ENCODE results near the gene IRAK1. TPM values are rescaled to one million over a fixed set of nuclear protein-coding genes. Genes with fewer than 3 reads are reported as not detected.

The IRAK1 gene
- polyA plus RNA-seq, 1 experiment = 42.6 TPM

DNA sequence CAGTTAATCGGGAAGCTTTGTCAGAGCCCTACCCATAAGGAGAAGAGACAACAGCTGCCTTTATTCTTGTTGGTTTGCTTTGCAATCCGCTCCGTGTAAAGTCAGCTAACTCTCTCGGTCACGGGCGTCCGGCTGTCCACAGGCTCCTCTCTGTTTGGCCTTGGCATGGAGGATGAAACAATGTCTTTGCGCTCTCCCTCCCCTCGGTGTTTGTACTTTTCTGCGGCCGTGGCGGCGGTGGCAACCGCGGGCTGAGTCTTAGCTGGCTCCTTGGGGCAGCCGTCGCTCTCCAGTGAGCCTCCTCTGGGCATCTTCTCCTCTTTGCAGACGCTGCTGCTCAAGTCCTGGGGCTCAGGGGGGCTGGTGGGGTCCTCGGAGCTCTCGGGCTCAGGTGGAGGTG lies 10.6 kb upstream of the IRAK1 start:
- Histone ChIP-seq H3K36me3 (ENCODE audit: control insufficient read depth, insufficient read depth, low read length) (peaks cover 5% of the 10 kb centered on the region), H3K27me3 (ENCODE audit: control insufficient read depth, insufficient read depth, low read length) (no peaks in the 10 kb centered on the region), H3K4me3 (ENCODE audit: low read depth, low read length) (no peak overlapping the region)
- TF ChIP-seq, protein P1, sequence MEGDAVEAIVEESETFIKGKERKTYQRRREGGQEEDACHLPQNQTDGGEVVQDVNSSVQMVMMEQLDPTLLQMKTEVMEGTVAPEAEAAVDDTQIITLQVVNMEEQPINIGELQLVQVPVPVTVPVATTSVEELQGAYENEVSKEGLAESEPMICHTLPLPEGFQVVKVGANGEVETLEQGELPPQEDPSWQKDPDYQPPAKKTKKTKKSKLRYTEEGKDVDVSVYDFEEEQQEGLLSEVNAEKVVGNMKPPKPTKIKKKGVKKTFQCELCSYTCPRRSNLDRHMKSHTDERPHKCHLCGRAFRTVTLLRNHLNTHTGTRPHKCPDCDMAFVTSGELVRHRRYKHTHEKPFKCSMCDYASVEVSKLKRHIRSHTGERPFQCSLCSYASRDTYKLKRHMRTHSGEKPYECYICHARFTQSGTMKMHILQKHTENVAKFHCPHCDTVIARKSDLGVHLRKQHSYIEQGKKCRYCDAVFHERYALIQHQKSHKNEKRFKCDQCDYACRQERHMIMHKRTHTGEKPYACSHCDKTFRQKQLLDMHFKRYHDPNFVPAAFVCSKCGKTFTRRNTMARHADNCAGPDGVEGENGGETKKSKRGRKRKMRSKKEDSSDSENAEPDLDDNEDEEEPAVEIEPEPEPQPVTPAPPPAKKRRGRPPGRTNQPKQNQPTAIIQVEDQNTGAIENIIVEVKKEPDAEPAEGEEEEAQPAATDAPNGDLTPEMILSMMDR (IDR thresholded peaks at IDR 0.05; ENCODE audit: insufficient read depth, low read depth, low read length) = no peak
- no peak for DNase-seq (ENCODE audit: low read depth)
- ChIA-PET CTCF (interaction anchor here (0.7 to 1.6 kb wide), 2 partner anchors 10 to 17 kb away, joined by 4 to 7 read pairs; no protein-coding TSS in a partner anchor), POLR2A (no interaction called here)

DNA sequence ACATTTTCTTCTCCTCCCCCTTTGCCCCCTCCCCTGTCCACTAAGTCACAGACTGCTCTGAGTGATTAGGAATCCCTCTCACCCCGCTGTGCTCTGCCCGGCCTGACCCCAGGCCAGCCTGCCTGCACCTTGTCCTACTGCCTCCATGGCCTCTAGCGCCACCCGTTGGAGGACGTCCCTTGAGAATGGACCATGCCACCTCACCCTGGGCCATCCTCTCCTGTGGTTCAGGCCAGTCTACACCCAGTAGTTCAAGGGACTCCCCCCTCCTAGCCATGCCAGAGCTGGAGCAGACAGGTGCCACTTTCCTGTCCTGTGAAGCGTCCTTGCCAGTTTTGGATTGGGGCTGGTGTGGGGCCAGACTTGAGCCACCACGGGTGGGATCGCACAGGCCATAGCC lies 9.7 kb upstream of the IRAK1 start:
- no peak for DNase-seq (ENCODE audit: low read depth)
- Histone ChIP-seq H3K36me3 (ENCODE audit: control insufficient read depth, insufficient read depth, low read length) (peaks cover 5% of the 10 kb centered on the region), H3K4me3 (ENCODE audit: low read depth, low read length) (no peak overlapping the region), H3K27me3 (ENCODE audit: control insufficient read depth, insufficient read depth, low read length) (no peaks in the 10 kb centered on the region)
- ChIA-PET CTCF (interaction anchor here (0.7 to 1.6 kb wide), 2 partner anchors 11 to 16 kb away, joined by 4 to 7 read pairs; no protein-coding TSS in a partner anchor), POLR2A (no interaction called here)
- TF ChIP-seq, protein P1 (IDR thresholded peaks at IDR 0.05; ENCODE audit: insufficient read depth, low read depth, low read length) = no peak

DNA sequence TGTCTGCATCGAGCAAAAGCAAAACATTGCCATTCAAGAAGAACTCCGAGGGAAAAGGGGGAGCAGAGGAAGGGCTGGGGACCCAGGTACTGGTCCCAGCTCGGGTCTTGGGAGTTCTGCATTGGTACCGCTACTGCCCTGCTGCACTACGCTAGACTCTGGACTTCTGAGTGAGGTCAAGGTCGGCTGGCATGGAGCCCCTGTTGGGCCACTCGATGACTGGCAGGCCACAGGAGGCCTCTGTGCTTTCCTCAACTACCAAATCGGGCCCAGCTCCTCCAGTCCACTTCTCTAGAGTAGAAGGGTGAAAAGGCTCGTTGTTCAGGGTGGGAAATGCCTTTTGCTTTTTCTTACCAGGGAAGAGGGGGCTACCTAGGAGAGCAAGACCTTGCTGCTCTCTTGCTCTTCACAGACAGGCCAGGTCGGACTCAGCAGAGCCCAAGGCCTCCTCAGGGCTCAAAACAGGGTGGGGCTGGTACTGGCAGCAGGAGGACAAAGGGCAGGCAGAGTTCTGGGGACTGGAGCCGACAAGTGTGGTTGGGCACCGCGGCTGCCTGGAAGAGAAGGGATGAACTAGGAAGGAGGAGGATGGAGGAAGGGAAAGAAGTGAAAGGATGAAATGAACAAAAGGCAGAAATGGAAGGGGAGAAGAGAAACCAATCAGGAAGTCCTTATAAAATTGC lies 8.9 kb upstream of the IRAK1 start:
- Histone ChIP-seq H3K4me3 (ENCODE audit: low read depth, low read length) (no peak overlapping the region), H3K36me3 (ENCODE audit: control insufficient read depth, insufficient read depth, low read length) (peaks cover 5% of the 10 kb centered on the region), H3K27me3 (ENCODE audit: control insufficient read depth, insufficient read depth, low read length) (no peaks in the 10 kb centered on the region)
- CTCF ChIA-PET = no interaction called here
- POLR2A ChIA-PET = no interaction called here
- no peak for DNase-seq (ENCODE audit: low read depth)
- TF ChIP-seq, protein P1 (IDR thresholded peaks at IDR 0.05; ENCODE audit: insufficient read depth, low read depth, low read length) = no peak

DNA sequence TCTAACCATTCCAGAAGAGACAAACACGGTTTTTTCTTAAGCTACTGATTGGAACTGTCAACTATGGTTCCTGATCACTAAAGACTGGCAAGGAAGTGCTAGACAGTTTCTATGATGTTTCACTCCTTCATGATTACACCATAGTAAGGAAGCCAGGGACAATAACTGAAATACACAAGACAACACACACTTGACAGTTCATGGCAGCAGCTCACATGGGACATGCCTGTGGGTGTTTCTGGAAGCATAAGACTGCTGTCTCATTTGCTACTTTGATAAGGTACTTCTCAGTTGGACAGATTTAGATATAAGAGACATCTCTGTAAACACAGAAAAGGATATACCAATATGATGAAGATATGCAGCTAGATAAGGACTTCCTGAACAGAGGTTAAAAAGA lies 8.3 kb upstream of the IRAK1 start:
- Histone ChIP-seq H3K27me3 (ENCODE audit: control insufficient read depth, insufficient read depth, low read length) (no peaks in the 10 kb centered on the region), H3K36me3 (ENCODE audit: control insufficient read depth, insufficient read depth, low read length) (peaks cover 5% of the 10 kb centered on the region), H3K4me3 (ENCODE audit: low read depth, low read length) (no peak overlapping the region)
- DNase-seq (ENCODE audit: low read depth) = no peak
- POLR2A ChIA-PET = no interaction called here
- CTCF ChIA-PET = no interaction called here
- TF ChIP-seq, protein P1 (IDR thresholded peaks at IDR 0.05; ENCODE audit: insufficient read depth, low read depth, low read length) = no peak

DNA sequence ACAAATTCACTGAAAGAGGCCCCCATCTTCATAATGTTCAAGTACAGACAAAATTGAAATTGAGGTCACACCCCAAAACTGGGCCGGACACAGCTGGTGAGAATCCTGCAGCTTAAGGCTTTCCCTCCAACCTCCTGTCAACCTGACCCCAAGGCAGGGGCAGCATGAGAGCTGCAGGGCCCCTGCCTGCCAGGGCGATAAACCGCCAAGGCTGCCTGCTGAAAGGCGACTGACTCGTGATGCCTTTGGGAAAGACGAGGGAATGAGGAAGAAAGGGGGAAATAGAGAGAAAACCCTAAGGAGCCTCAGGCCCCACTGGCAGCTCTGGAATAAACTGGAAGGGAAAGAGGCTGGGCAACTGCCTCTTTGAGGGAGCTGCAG lies 7.3 kb upstream of the IRAK1 start:
- H3K36me3 ChIP-seq (ENCODE audit: control insufficient read depth, insufficient read depth, low read length) = peaks cover 3% of the 10 kb centered on the region
- ChIA-PET POLR2A (no interaction called here), CTCF (interaction anchor here (1.0 to 1.7 kb wide), 4 partner anchors 10 to 25 kb away, joined by 3 to 5 read pairs (median 4); no protein-coding TSS in a partner anchor)
- DNase-seq (ENCODE audit: low read depth) = no peak
- TF ChIP-seq, protein P1 (IDR thresholded peaks at IDR 0.05; ENCODE audit: insufficient read depth, low read depth, low read length) = no peak
- no peaks in the 10 kb centered on the region for H3K27me3 ChIP-seq (ENCODE audit: control insufficient read depth, insufficient read depth, low read length)
- H3K4me3 ChIP-seq (ENCODE audit: low read depth, low read length) = no peak overlapping the region

Measured in BJ (cell line).